SK-N-SH treated with all-trans-retinoic acid at 6 μM for 48 hours (cell line): ENCODE data around the gene DPY19L2.
"Not testable (repeated sequence)": the region's sequence is repeated elsewhere in the genome, so short reads cannot be mapped to it uniquely, and the experiment has no call there.

Experiments used
- ARNTL ChIP-seq: fragments of 450-650 bp; formaldehyde crosslinking; IDR thresholded peaks from 2 replicates; pipeline ENCODE4 v1.5.0; 2020; ENCODE audit warnings: low read depth, mild to moderate bottlenecking, moderate library complexity, borderline replicate concordance
- BACH2 ChIP-seq: fragments of 250-450 bp; sonication (Bioruptor Pico); IDR thresholded peaks from 2 replicates; pipeline ENCODE4 v1.9.0; 2021; ENCODE audit warnings: mild to moderate bottlenecking, borderline replicate concordance
- ESRRG ChIP-seq: fragments of 250-450 bp; sonication (Bioruptor Pico); IDR thresholded peaks from 2 replicates; pipeline ENCODE4 v1.6.1; 2021; ENCODE audit warnings: mild to moderate bottlenecking
- ISL1 ChIP-seq: fragments of 250-450 bp; sonication (Bioruptor Pico); IDR thresholded peaks from 2 replicates; pipeline ENCODE4 v2.1.2; 2022; ENCODE audit warnings: mild to moderate bottlenecking, moderate library complexity
- OSR1 ChIP-seq: fragments of 250-450 bp; sonication (Bioruptor Pico); IDR thresholded peaks from 2 replicates; pipeline ENCODE4 v1.8.0; 2022; ENCODE audit warnings: moderate library complexity, mild to moderate bottlenecking, inconsistent platforms
- PATZ1 ChIP-seq: fragments of 250-450 bp; sonication (Bioruptor Pico); IDR thresholded peaks from 2 replicates; pipeline ENCODE4 v1.8.0; 2020; ENCODE audit warnings: mild to moderate bottlenecking, moderate library complexity, borderline replicate concordance
- PPARA ChIP-seq: fragments of 250-450 bp; sonication (Bioruptor Pico); IDR thresholded peaks from 2 replicates; pipeline ENCODE4 v1.5.0; 2020; ENCODE audit warnings: mild to moderate bottlenecking, borderline replicate concordance
- RARB ChIP-seq: fragments of 250-450 bp; sonication (Bioruptor Pico); IDR thresholded peaks from 2 replicates; pipeline ENCODE4 v1.8.0; 2021; ENCODE audit warnings: mild to moderate bottlenecking, moderate library complexity
- ZFP3 ChIP-seq: fragments of 250-450 bp; sonication (Bioruptor Pico); IDR thresholded peaks from 2 replicates; pipeline ENCODE4 v1.5.0; 2020; ENCODE audit warnings: mild to moderate bottlenecking, moderate library complexity
- ZFP30 ChIP-seq: fragments of 450-650 bp; formaldehyde crosslinking; IDR thresholded peaks from 2 replicates; pipeline ENCODE4 v1.5.0; 2022; ENCODE audit warnings: mild to moderate bottlenecking, moderate library complexity
- ZNF565 ChIP-seq: fragments of 450-650 bp; formaldehyde crosslinking; conservative IDR thresholded peaks from 2 replicates; pipeline ENCODE4 v1.5.0; 2020; ENCODE audit warnings: low read depth, mild to moderate bottlenecking, moderate library complexity

- TF ChIP-seq ARNTL; ZFP30 (CRISPR knock-in tag); ZFP3 (CRISPR knock-in tag); BACH2 (CRISPR knock-in tag); ESRRG; ZNF565 (CRISPR knock-in tag); ISL1; PATZ1 (CRISPR knock-in tag); RARB (CRISPR knock-in tag); OSR1 (CRISPR knock-in tag); PPARA (CRISPR knock-in tag): not testable (repeated sequence)
Measured at GRCh38 chr12:63584426-63584825, 83.9 kb downstream of the DPY19L2 start.
